Kidney (tissue), 14 donors: ENCODE results near the gene RPL22. TPM values are rescaled to one million over a fixed set of nuclear protein-coding genes. Genes with fewer than 3 reads are reported as not detected.
A peak's percentile ranks its signal among the peaks of the same experiment; 100 is the strongest.

ENCODE experiments used
- DNase-seq, 5 donors: peaks; one replicate each; pipeline ENCODE4 v3.0.0-alpha.2; 2013 to 2020
- FAIRE-seq: peaks from 2 replicates; lab custom pipeline; 2012; peaks lifted over from hg19 to GRCh38; lab: Jason Lieb, UNC
- H3K27ac ChIP-seq, 2 donors: one replicate each; pipeline ENCODE4 v1.7.0; 2013; ENCODE audit warnings: low read depth in 2 of 2, low read length in 2 of 2, inconsistent platforms in 1 of 2
- H3K27me3 ChIP-seq: one replicate; pipeline ENCODE4 v1.7.1; 2013; ENCODE audit warnings: low read length, inconsistent platforms; ENCODE audit not compliant: control insufficient read depth, insufficient read depth
- H3K36me3 ChIP-seq, 3 donors: one replicate each; pipeline versions ENCODE4 v1.7.0 to v1.7.1; 2013; ENCODE audit warnings: low read length in 3 of 3, control low read depth in 1 of 3, inconsistent platforms in 1 of 3; ENCODE audit not compliant: insufficient read depth in 3 of 3, control insufficient read depth in 2 of 3
- H3K4me1 ChIP-seq, 3 donors: one replicate each; pipeline versions ENCODE4 v1.7.0 to v1.7.1; 2013; ENCODE audit warnings: low read length in 3 of 3, inconsistent platforms in 1 of 3, low read depth in 1 of 3; ENCODE audit not compliant: control insufficient read depth in 2 of 3, insufficient read depth in 2 of 3
- H3K4me3 ChIP-seq, 3 donors: one replicate each; pipeline versions ENCODE4 v1.7.0 to v1.8.1; 2013; ENCODE audit warnings: low read length in 3 of 3, control low read depth in 1 of 3, inconsistent platforms in 1 of 3
- H3K9ac ChIP-seq, 3 donors: one replicate each; pipeline versions ENCODE4 v1.7.0 to v1.7.1; 2013; ENCODE audit warnings: low read length in 3 of 3, control low read depth in 1 of 3, inconsistent platforms in 1 of 3
- H3K9me3 ChIP-seq, 3 donors: one replicate each; pipeline versions ENCODE4 v1.7.0 to v1.7.1; 2013; ENCODE audit warnings: low read length in 3 of 3, control low read depth in 1 of 3, inconsistent platforms in 1 of 3; ENCODE audit not compliant: control insufficient read depth in 2 of 3, insufficient read depth in 1 of 3
- CTCF ChIP-seq: IDR thresholded peaks from 3 replicates; pipeline ENCODE4 v1.5.1; 2012; ENCODE audit warnings: mild to moderate bottlenecking, moderate library complexity, borderline replicate concordance; ENCODE audit not compliant: insufficient read depth; ENCODE audit errors: extremely low read depth
- intact Hi-C: fragments of 100-400 bp; cut with DNase I; formaldehyde crosslinking; loops from one replicate; pipeline ENCODE4 v1.11.1; 2022
- polyA plus RNA-seq: library from polyadenylated mRNA; stranded (reverse); fragments of 350-450 nt; fragmentation: Illumina TruSeq; extraction: RNeasy Lipid Tissue Mini Kit (QIAGEN cat#74804); gene quantifications from one replicate; pipeline ENCODE4 v1.2.3, GENCODE V29; 2014; ENCODE audit warnings: low read depth, low replicate concordance; ENCODE audit not compliant: insufficient read depth
- total RNA-seq: library from RNA; stranded (reverse); fragmentation: NEBNext Ultra II Directional; extraction: Animal tissue kit (Norgen Biotek cat#: 25700); gene quantifications from one replicate; pipeline ENCODE4 v1.2.1, GENCODE V29; 2021
- donor health status: control.
- donor health status: control.
- donor health status: control.
- donor health status: control.
- donor health status: control.
- donor health status: DM: yes; HTN: yes; CAD: no.
- donor health status: Normal renal cell carcinoma (clear cell type).

The RPL22 gene
- total and polyA plus RNA-seq, 2 donors from 2014 or later = 377 to 605 TPM

GRCh38 chr1:6225651-6226050 lies 26.3 kb upstream of the RPL22 start:
- Histone ChIP-seq H3K36me3 (peaks cover 0 to 28% (median 22%) of the 10 kb centered on the region in 3 donors), H3K4me1 (peaks cover 0 to 24% (median 6%) of the 10 kb centered on the region in 3 donors), H3K9me3 (no peaks in the 10 kb centered on the region), H3K4me3 (no peak overlapping the region), H3K9ac (no peak overlapping the region), H3K27ac (no peak overlapping the region), H3K27me3 (no peaks in the 10 kb centered on the region)
- no peak for FAIRE-seq
- no peak for DNase-seq
- intact Hi-C loops = no loop called here
- no peak for TF ChIP-seq CTCF

GRCh38 chr1:6224718-6225117 lies 25.3 kb upstream of the RPL22 start:
- H3K36me3 ChIP-seq = peaks cover 0 to 28% (median 22%) of the 10 kb centered on the region in 3 donors

GRCh38 chr1:6223617-6224016 lies 24.2 kb upstream of the RPL22 start:
- FAIRE-seq (no peak), DNase-seq (no peak)
- peaks cover 0 to 24% (median 6%) of the 10 kb centered on the region in 3 donors for H3K4me1 ChIP-seq
- intact Hi-C loops = no loop called here
- H3K27me3 ChIP-seq = no peaks in the 10 kb centered on the region
- H3K9ac ChIP-seq = no peak overlapping the region
- no peaks in the 10 kb centered on the region for H3K9me3 ChIP-seq
- H3K27ac ChIP-seq = peak overlapping the region in 1 of 2 donors; percentile 11
- peaks cover 0 to 25% (median 22%) of the 10 kb centered on the region in 3 donors for H3K36me3 ChIP-seq
- H3K4me3 ChIP-seq = no peak overlapping the region
- no peak for TF ChIP-seq CTCF

More at GRCh38 chr1:6224718-6225117, 25.3 kb upstream of the RPL22 start:
- H3K4me3 ChIP-seq = no peak overlapping the region
- H3K9ac ChIP-seq = peak overlapping the region in 1 of 3 donors; percentile 20
- H3K27me3 ChIP-seq = no peaks in the 10 kb centered on the region
- H3K9me3 ChIP-seq = no peaks in the 10 kb centered on the region
- intact Hi-C loops = no loop called here
- FAIRE-seq (no peak), DNase-seq (no peak)
- no peak overlapping the region for H3K27ac ChIP-seq
- TF ChIP-seq CTCF = no peak
- peaks cover 0 to 24% (median 6%) of the 10 kb centered on the region in 3 donors for H3K4me1 ChIP-seq

GRCh38 chr1:6222636-6223035 lies 23.2 kb upstream of the RPL22 start:
- Histone ChIP-seq H3K9ac (no peak overlapping the region), H3K4me1 (peaks cover 0 to 24% (median 6%) of the 10 kb centered on the region in 3 donors), H3K27ac (peak overlapping the region in 1 of 2 donors; percentile 43), H3K36me3 (peaks cover 0 to 25% (median 22%) of the 10 kb centered on the region in 3 donors), H3K4me3 (no peak overlapping the region), H3K27me3 (no peaks in the 10 kb centered on the region), H3K9me3 (no peaks in the 10 kb centered on the region)
- TF ChIP-seq CTCF = no peak
- DNase-seq (peak in 1 of 5 donors; percentile 75), FAIRE-seq (peak; percentile 46)
- intact Hi-C loops = no loop called here
